HEK293 (cell line): ENCODE results near the gene PRPS2.

Experiments used
- CTCF ChIA-PET: fragments of 350-600 bp; formaldehyde crosslinking; extraction: SDS; loops from one replicate; lab custom pipeline; 2021; ENCODE audit warnings: antibody characterized with exemption; lab: Yijun Ruan, JAX
- POLR2A ChIA-PET: fragments of 300-600 bp; formaldehyde crosslinking; extraction: SDS; loops from one replicate; lab custom pipeline; 2020; ENCODE audit warnings: antibody characterized with exemption, inconsistent platforms; lab: Yijun Ruan, JAX
- H3K27ac ChIP-seq: fragments of 200-500 bp; sonication (Bioruptor generic); 2 replicates; pipeline ENCODE4 v1.5.1; 2014; ENCODE audit warnings: low read depth, low read length, control low read depth, inconsistent platforms; ENCODE audit errors: extremely low read depth
- H3K36me3 ChIP-seq, 2 experiments: fragments of 200-500 bp in 1 of 2; sonication (Bioruptor generic) in 1 of 2; 1 replicate in 1 of 2; 2 replicates in 1 of 2; pipeline ENCODE4 v1.5.1; 2014 to 2017; ENCODE audit warnings: inconsistent platforms in 2 of 2, low read length in 2 of 2; ENCODE audit not compliant: control insufficient read depth in 2 of 2, insufficient read depth in 1 of 2
- H3K4me1 ChIP-seq: fragments of 200-500 bp; sonication (Bioruptor generic); 2 replicates; pipeline ENCODE4 v1.5.1; 2014; ENCODE audit warnings: mild to moderate bottlenecking, low read length, inconsistent platforms; ENCODE audit not compliant: control insufficient read depth, insufficient read depth
- H3K4me3 ChIP-seq: 2 replicates; pipeline ENCODE4 v1.5.1; 2011; ENCODE audit warnings: low read depth, mild to moderate bottlenecking, control low read depth, low read length, moderate library complexity
- H3K9me3 ChIP-seq: fragments of 200-500 bp; sonication (Bioruptor generic); 2 replicates; pipeline ENCODE4 v1.5.1; 2014; ENCODE audit warnings: low read depth, low read length, inconsistent platforms; ENCODE audit not compliant: control insufficient read depth, insufficient read depth
- ELK4 ChIP-seq: IDR thresholded peaks from 2 replicates; pipeline ENCODE4 v1.6.1; 2011; ENCODE audit warnings: mild to moderate bottlenecking, low read depth, low read length, borderline replicate concordance
- HOXC10 ChIP-seq: sonication (generic); formaldehyde crosslinking; IDR thresholded peaks from 2 replicates; pipeline ENCODE4 v1.8.1; 2023; ENCODE audit warnings: mild to moderate bottlenecking, missing genetic modification reagents
- HOXD13 ChIP-seq: sonication (generic); formaldehyde crosslinking; IDR thresholded peaks from 2 replicates; pipeline ENCODE4 v1.8.0; 2022; ENCODE audit warnings: missing genetic modification reagents, borderline replicate concordance
- KLF16 ChIP-seq: fragments of 450-650 bp; formaldehyde crosslinking; IDR thresholded peaks from 2 replicates; pipeline ENCODE4 v1.5.1; 2017; ENCODE audit warnings: missing biosample characterization, missing genetic modification characterization
- SCRT1 ChIP-seq: fragments of 450-650 bp; formaldehyde crosslinking; IDR thresholded peaks from 2 replicates; pipeline ENCODE4 v1.5.1; 2016; ENCODE audit warnings: missing biosample characterization, missing genetic modification characterization, borderline replicate concordance
- TCF7L2 ChIP-seq: IDR thresholded peaks from 2 replicates; pipeline ENCODE4 v1.6.1; 2011; ENCODE audit warnings: low read depth, mild to moderate bottlenecking, inconsistent platforms, low read length, moderate library complexity, borderline replicate concordance
- ZBTB17 ChIP-seq: fragments of 450-650 bp; formaldehyde crosslinking; IDR thresholded peaks from 2 replicates; pipeline ENCODE4 v1.5.1; 2016; ENCODE audit warnings: missing biosample characterization, missing genetic modification characterization
- ZBTB20 ChIP-seq: fragments of 450-650 bp; formaldehyde crosslinking; IDR thresholded peaks from 2 replicates; pipeline ENCODE4 v1.5.1; 2016; ENCODE audit warnings: missing biosample characterization, missing genetic modification characterization
- ZNF146 ChIP-seq: fragments of 450-650 bp; formaldehyde crosslinking; IDR thresholded peaks from 2 replicates; pipeline ENCODE4 v1.5.1; 2016; ENCODE audit warnings: missing biosample characterization, missing genetic modification characterization
- ZNF560 ChIP-seq: fragments of 450-650 bp; formaldehyde crosslinking; IDR thresholded peaks from 2 replicates; pipeline ENCODE4 v1.5.1; 2017; ENCODE audit warnings: missing biosample characterization, missing genetic modification characterization, borderline replicate concordance
- ZNF629 ChIP-seq: fragments of 450-650 bp; formaldehyde crosslinking; IDR thresholded peaks from 2 replicates; pipeline ENCODE4 v1.5.1; 2017; ENCODE audit warnings: missing biosample characterization, missing genetic modification characterization
- ZNF664 ChIP-seq: fragments of 450-650 bp; formaldehyde crosslinking; IDR thresholded peaks from 2 replicates; pipeline ENCODE4 v1.5.1; 2016; ENCODE audit warnings: missing biosample characterization, missing genetic modification characterization
- ZNF692 ChIP-seq: fragments of 450-650 bp; formaldehyde crosslinking; IDR thresholded peaks from 2 replicates; pipeline ENCODE4 v1.5.1; 2016; ENCODE audit warnings: missing biosample characterization, missing genetic modification characterization
- ZNF76 ChIP-seq: fragments of 450-650 bp; formaldehyde crosslinking; IDR thresholded peaks from 2 replicates; pipeline ENCODE4; 2016; ENCODE audit warnings: low read depth, missing biosample characterization, missing genetic modification characterization, borderline replicate concordance
- ZNF776 ChIP-seq: fragments of 450-650 bp; formaldehyde crosslinking; IDR thresholded peaks from 2 replicates; pipeline ENCODE4 v1.5.0; 2017; ENCODE audit warnings: missing biosample characterization, missing genetic modification characterization, borderline replicate concordance
- ZNF830 ChIP-seq: fragments of 450-650 bp; IDR thresholded peaks from 2 replicates; pipeline ENCODE4 v1.5.0; 2018; ENCODE audit warnings: missing biosample characterization, missing genetic modification characterization, low read depth, mild to moderate bottlenecking, moderate library complexity
- ZSCAN5A ChIP-seq: fragments of 450-650 bp; formaldehyde crosslinking; IDR thresholded peaks from 2 replicates; pipeline ENCODE4 v1.5.1; 2016; ENCODE audit warnings: missing biosample characterization, missing genetic modification characterization
- TF ChIP-seq, protein P1 (sequence below): fragments of 450-650 bp; formaldehyde crosslinking; IDR thresholded peaks from 2 replicates; pipeline ENCODE4 v1.5.1; 2016; ENCODE audit warnings: missing biosample characterization, missing genetic modification characterization

The PRPS2 gene

GRCh38 chrX:12872741-12873140 lies 81.5 kb downstream of the PRPS2 start:
- CTCF ChIA-PET, result no interaction called here
- H3K4me1 ChIP-seq, result peaks cover 3% of the 10 kb centered on the region; the same call in 1 of the 2 replicates
- TF ChIP-seq ZSCAN5A, result no peak
- TF ChIP-seq ZNF76 (tag by site-specific recombination), result no peak
- no peak for TF ChIP-seq ZNF560 (tag by site-specific recombination)
- TF ChIP-seq ZBTB17, result no peak
- TF ChIP-seq HOXD13 (CRISPR knock-in tag), result no peak
- TF ChIP-seq SCRT1 (tag by site-specific recombination), result no peak
- TF ChIP-seq TCF7L2, result no peak
- no peak for TF ChIP-seq ZNF146 (tag by site-specific recombination)
- no peak for TF ChIP-seq ZNF664 (tag by site-specific recombination)
- TF ChIP-seq KLF16 (tag by site-specific recombination), result no peak
- no peak for TF ChIP-seq ZNF692 (tag by site-specific recombination)
- no peak for TF ChIP-seq ZNF776 (tag by site-specific recombination)
- TF ChIP-seq ZNF629 (tag by site-specific recombination), result no peak
- TF ChIP-seq ELK4, result no peak
- TF ChIP-seq ZBTB20 (tag by site-specific recombination), result no peak
- TF ChIP-seq, protein P1, sequence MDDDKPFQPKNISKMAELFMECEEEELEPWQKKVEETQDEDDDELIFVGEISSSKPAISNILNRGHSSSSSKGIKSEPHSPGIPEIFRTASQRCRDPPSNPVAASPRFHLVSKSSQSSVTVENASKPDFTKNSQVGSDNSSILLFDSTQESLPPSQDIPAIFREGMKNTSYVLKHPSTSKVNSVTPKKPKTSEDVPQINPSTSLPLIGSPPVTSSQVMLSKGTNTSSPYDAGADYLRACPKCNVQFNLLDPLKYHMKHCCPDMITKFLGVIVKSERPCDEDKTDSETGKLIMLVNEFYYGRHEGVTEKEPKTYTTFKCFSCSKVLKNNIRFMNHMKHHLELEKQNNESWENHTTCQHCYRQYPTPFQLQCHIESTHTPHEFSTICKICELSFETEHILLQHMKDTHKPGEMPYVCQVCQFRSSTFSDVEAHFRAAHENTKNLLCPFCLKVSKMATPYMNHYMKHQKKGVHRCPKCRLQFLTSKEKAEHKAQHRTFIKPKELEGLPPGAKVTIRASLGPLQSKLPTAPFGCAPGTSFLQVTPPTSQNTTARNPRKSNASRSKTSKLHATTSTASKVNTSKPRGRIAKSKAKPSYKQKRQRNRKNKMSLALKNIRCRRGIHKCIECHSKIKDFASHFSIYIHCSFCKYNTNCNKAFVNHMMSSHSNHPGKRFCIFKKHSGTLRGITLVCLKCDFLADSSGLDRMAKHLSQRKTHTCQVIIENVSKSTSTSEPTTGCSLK, result no peak
- TF ChIP-seq ZNF830 (tag by site-specific recombination), result no peak
- no peak for TF ChIP-seq HOXC10 (CRISPR knock-in tag)
- TF ChIP-seq, all 188 proteins: peak for 0

More at GRCh38 chrX:12872741-12873140, 81.5 kb downstream of the PRPS2 start:
- POLR2A ChIA-PET, result no interaction called here
- H3K4me3 ChIP-seq, result no peak overlapping the region
- H3K36me3 ChIP-seq, result no peaks in the 10 kb centered on the region
- H3K27ac ChIP-seq, result no peak overlapping the region
- no peaks in the 10 kb centered on the region for H3K9me3 ChIP-seq
